LoVo (cell line): ENCODE data around the gene NFAM1.

Source experiments
- DNase-seq: peaks from one replicate; pipeline ENCODE4 v3.0.0-alpha.2; 2016; ENCODE audit warnings: low spot score

Gene NFAM1, protein sequence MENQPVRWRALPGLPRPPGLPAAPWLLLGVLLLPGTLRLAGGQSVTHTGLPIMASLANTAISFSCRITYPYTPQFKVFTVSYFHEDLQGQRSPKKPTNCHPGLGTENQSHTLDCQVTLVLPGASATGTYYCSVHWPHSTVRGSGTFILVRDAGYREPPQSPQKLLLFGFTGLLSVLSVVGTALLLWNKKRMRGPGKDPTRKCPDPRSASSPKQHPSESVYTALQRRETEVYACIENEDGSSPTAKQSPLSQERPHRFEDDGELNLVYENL

GRCh38 chr22:42432020-42432596 is at the start of gene NFAM1:
Gene NFAM1, minus strand, starts transcription at chr22:42432403. Its CDS starts 46 bp downstream, at chr22:42432357.
- DNase-seq, result no peak

- no peak for DNase-seq
Measured at GRCh38 chr22:42475122-42475521, 42.9 kb upstream of the NFAM1 start.

- DNase-seq, result peak; percentile 49
Measured at GRCh38 chr22:42473484-42474193, 41.4 kb upstream of the NFAM1 start.

GRCh38 chr22:42472671-42473070 is 40.5 kb upstream of the NFAM1 start:
- no peak for DNase-seq

GRCh38 chr22:42471441-42471840 is 39.2 kb upstream of the NFAM1 start:
- no peak for DNase-seq

- no peak for DNase-seq
Measured at GRCh38 chr22:42470366-42471082, 38.3 kb upstream of the NFAM1 start.

DNA sequence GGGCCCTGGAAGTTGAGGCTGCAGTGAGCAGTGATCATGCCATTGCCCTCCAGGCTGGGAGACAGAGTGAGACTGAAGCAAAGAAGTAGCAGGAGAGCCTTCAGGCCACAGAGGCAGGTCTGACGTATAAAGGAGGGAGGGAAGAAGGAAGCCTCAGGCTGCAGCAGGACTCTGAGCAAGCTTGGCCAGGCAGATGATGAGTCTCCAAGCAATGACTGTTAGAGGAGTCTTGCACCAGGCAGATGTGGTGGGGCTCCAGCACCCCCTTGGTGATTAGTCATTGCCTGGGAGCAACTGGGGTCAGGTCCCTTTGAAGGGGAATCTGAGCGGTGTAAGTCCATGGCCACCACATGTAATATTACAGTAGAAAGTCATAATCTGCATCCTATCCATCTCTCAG is 36.6 kb upstream of the NFAM1 start:
- DNase-seq, result no peak

- no peak for DNase-seq
Measured at GRCh38 chr22:42462016-42462415, 29.8 kb upstream of the NFAM1 start.

- no peak for DNase-seq
Measured at GRCh38 chr22:42461511-42461910, 29.3 kb upstream of the NFAM1 start.

GRCh38 chr22:42459287-42460063 is 27.3 kb upstream of the NFAM1 start:
- no peak for DNase-seq

DNA sequence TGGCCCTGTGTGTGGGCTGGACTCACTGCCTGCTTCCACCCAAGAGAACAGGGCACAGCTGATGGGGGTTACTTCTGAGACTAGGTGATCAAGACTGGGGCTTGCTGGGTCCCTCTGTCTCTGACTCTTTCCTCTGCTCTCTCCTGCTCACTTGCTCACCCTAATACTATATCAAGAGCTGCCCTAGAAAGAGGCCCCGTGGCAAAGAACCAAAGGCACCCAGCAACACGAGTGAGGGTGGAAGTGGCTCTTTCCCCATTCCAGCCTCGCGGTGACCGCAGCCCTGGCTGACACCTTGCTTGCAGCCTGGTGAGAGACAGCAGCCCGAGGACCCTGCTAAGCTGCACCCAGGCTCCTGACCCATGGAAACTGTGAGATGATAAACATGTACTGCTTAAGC is 20.7 kb upstream of the NFAM1 start:
- no peak for DNase-seq

- DNase-seq, result no peak
Measured at GRCh38 chr22:42452456-42452855, 20.3 kb upstream of the NFAM1 start.

DNA sequence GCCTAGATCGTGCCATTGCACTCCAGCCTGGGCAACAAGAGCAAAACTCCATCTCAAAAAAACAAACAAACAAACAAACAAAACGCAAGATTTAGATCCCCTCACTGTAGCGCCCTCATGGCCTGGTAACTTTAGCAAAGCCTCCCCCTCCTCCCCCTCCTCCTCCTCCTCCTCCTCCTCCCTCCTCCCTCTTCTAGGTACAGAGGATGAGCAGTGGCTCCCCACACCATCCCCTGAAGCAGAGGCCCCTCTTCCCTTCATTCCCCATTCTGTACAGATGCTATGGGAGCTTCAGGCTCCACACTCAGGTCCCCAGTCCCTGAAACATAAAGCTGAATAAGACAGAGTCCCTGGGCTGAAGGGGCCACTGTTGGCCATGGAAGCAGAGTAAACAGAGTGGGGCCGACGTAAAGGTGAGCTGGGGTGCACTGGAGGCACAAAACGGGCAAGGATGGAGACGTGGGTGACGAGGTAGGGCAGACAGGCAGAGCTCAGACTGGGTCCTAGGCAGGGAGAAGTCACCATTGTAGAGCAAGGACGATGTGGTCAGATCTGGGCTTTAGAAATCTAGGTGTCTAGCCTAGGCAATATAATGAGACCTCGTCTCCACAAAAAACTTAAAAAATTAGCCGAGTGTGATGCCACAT is 19.4 kb upstream of the NFAM1 start:
- DNase-seq, result no peak

GRCh38 chr22:42450862-42451261 is 18.7 kb upstream of the NFAM1 start:
- no peak for DNase-seq

GRCh38 chr22:42446151-42446550 is 13.9 kb upstream of the NFAM1 start:
- no peak for DNase-seq

- DNase-seq, result no peak
Measured at GRCh38 chr22:42444077-42444904, 12.1 kb upstream of the NFAM1 start.

- DNase-seq, result no peak
Measured at GRCh38 chr22:42443240-42444076, 11.3 kb upstream of the NFAM1 start.

- no peak for DNase-seq
Measured at GRCh38 chr22:42442748-42443147, 10.5 kb upstream of the NFAM1 start.

- DNase-seq, result no peak
Measured at GRCh38 chr22:42440728-42441127, 8.5 kb upstream of the NFAM1 start.
